Type B pancreatic cell (in vitro differentiated cells): ENCODE results near the gene FOXC1. TPM values are rescaled to one million over a fixed set of nuclear protein-coding genes. Genes with fewer than 3 reads are reported as not detected.

Experiments used
- DNase-seq: peaks from one replicate; pipeline ENCODE4 v3.0.0; 2021; ENCODE audit warnings: mixed read lengths; ENCODE audit not compliant: unreplicated experiment; ENCODE audit errors: extremely low spot score
- H3K27ac Mint-ChIP-seq: 2 replicates; pipeline ENCODE4 v1.8.0; 2021; ENCODE audit warnings: mild to moderate bottlenecking, mixed read lengths
- H3K27me3 Mint-ChIP-seq: 2 replicates; pipeline ENCODE4 v1.8.0; 2021; ENCODE audit warnings: mixed read lengths
- H3K36me3 Mint-ChIP-seq: 2 replicates; pipeline ENCODE4 v1.8.0; 2021; ENCODE audit warnings: mixed read lengths
- H3K4me1 Mint-ChIP-seq: one replicate; pipeline ENCODE4 v1.8.0; 2021; ENCODE audit warnings: mixed read lengths; ENCODE audit not compliant: unreplicated experiment
- H3K4me3 Mint-ChIP-seq: 2 replicates; pipeline ENCODE4 v1.8.0; 2021; ENCODE audit warnings: mild to moderate bottlenecking, mixed read lengths
- H3K9me3 Mint-ChIP-seq: 2 replicates; pipeline ENCODE4 v1.8.0; 2021; ENCODE audit warnings: mixed read lengths
- CTCF ChIP-seq: fragments of 200-600 bp; sonication (generic); conservative IDR thresholded peaks from 2 replicates; pipeline ENCODE4 v1.5.0; 2021; ENCODE audit warnings: antibody characterized with exemption, mild to moderate bottlenecking
- total RNA-seq: library from RNA; stranded (reverse); gene quantifications from 2 replicates; pipeline ENCODE4 v1.2.1, GENCODE V29; 2021; ENCODE audit warnings: low replicate concordance

The FOXC1 gene
- total RNA-seq, 1 donor from 2014 or later = 53.5 TPM

- Mint-ChIP-seq H3K27ac (no peak overlapping the region), H3K9me3 (peaks cover 7% of the 10 kb centered on the region), H3K4me1 (peaks cover 5% of the 10 kb centered on the region), H3K4me3 (no peak overlapping the region), H3K36me3 (no peaks in the 10 kb centered on the region), H3K27me3 (peaks cover 9% of the 10 kb centered on the region)
- no peak for TF ChIP-seq CTCF
- peak; percentile 63 for DNase-seq
Measured at GRCh38 chr6:1585669-1586049, 24.1 kb upstream of the FOXC1 start.

GRCh38 chr6:1586256-1586655 lies 23.5 kb upstream of the FOXC1 start:
- DNase-seq = peak; percentile 29
- Mint-ChIP-seq H3K9me3 (peaks cover 7% of the 10 kb centered on the region), H3K4me1 (peaks cover 5% of the 10 kb centered on the region), H3K36me3 (no peaks in the 10 kb centered on the region), H3K27me3 (peaks cover 9% of the 10 kb centered on the region), H3K27ac (no peak overlapping the region), H3K4me3 (no peak overlapping the region)
- TF ChIP-seq CTCF = no peak

GRCh38 chr6:1586861-1587450 lies 22.8 kb upstream of the FOXC1 start:
- peaks cover 7% of the 10 kb centered on the region for H3K9me3 Mint-ChIP-seq
- no peak overlapping the region for H3K27ac Mint-ChIP-seq

GRCh38 chr6:1587546-1587945 lies 22.2 kb upstream of the FOXC1 start:
- Mint-ChIP-seq H3K36me3 (no peaks in the 10 kb centered on the region), H3K9me3 (peaks cover 7% of the 10 kb centered on the region), H3K4me1 (peaks cover 5% of the 10 kb centered on the region), H3K27ac (no peak overlapping the region), H3K27me3 (peaks cover 11% of the 10 kb centered on the region), H3K4me3 (no peak overlapping the region)
- DNase-seq = peak; percentile 47
- TF ChIP-seq CTCF = no peak

More at GRCh38 chr6:1586861-1587450, 22.8 kb upstream of the FOXC1 start:
- Mint-ChIP-seq H3K4me3 (no peak overlapping the region), H3K27me3 (peaks cover 9% of the 10 kb centered on the region), H3K36me3 (no peaks in the 10 kb centered on the region), H3K4me1 (peaks cover 5% of the 10 kb centered on the region)
- peak; percentile 39 for DNase-seq
- no peak for TF ChIP-seq CTCF

GRCh38 chr6:1587977-1588376 lies 21.7 kb upstream of the FOXC1 start:
- H3K4me3 Mint-ChIP-seq = no peak overlapping the region
- H3K9me3 Mint-ChIP-seq = peaks cover 7% of the 10 kb centered on the region
- no peaks in the 10 kb centered on the region for H3K36me3 Mint-ChIP-seq
- DNase-seq = no peak
- H3K27me3 Mint-ChIP-seq = peaks cover 13% of the 10 kb centered on the region
- H3K27ac Mint-ChIP-seq = no peak overlapping the region
- no peak for TF ChIP-seq CTCF
- peaks cover 5% of the 10 kb centered on the region for H3K4me1 Mint-ChIP-seq
